ENCODE data around the gene PPEF1.

The PPEF1 gene

DNA sequence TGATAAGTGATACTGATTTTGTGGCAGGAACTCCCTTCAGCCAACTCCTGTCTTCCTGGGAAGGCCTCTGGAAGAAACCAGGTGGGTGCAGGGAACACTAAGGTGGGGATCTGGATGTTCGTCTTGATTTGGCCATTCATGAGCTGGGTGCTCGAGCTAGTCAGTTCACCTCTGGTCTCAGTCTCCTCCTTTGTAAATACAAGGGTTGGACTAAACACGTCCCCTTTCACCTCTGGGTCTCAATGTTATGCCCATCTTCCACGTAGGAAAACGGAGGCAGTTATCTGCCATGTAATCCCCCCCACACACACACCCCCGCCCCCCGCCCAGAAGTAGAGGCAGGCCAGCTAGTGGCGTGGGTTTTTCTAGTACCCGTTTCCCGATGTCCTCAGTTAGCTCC is 31.4 kb upstream of the PPEF1 start:
- Histone ChIP-seq H3K4me2 (ENCODE audit: low read length) (no peak overlapping the region), H3K79me2 (no peaks in the 10 kb centered on the region), H3K4me3 (ENCODE audit: low read depth, low read length) (no peak overlapping the region), H2AFZ (no peak overlapping the region), H3K27ac (no peak overlapping the region), H3K27me3 (ENCODE audit: control insufficient read depth, insufficient read depth, low read length) (no peaks in the 10 kb centered on the region), H3K4me1 (no peaks in the 10 kb centered on the region), H3K36me3 (ENCODE audit: control insufficient read depth, insufficient read depth, low read length) (no peaks in the 10 kb centered on the region), H3K9ac (no peak overlapping the region), H3K9me3 (ENCODE audit: control insufficient read depth, low read length) (no peaks in the 10 kb centered on the region)
- TF ChIP-seq, protein P1, sequence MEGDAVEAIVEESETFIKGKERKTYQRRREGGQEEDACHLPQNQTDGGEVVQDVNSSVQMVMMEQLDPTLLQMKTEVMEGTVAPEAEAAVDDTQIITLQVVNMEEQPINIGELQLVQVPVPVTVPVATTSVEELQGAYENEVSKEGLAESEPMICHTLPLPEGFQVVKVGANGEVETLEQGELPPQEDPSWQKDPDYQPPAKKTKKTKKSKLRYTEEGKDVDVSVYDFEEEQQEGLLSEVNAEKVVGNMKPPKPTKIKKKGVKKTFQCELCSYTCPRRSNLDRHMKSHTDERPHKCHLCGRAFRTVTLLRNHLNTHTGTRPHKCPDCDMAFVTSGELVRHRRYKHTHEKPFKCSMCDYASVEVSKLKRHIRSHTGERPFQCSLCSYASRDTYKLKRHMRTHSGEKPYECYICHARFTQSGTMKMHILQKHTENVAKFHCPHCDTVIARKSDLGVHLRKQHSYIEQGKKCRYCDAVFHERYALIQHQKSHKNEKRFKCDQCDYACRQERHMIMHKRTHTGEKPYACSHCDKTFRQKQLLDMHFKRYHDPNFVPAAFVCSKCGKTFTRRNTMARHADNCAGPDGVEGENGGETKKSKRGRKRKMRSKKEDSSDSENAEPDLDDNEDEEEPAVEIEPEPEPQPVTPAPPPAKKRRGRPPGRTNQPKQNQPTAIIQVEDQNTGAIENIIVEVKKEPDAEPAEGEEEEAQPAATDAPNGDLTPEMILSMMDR (IDR thresholded peaks at IDR 0.05): no peak

DNA sequence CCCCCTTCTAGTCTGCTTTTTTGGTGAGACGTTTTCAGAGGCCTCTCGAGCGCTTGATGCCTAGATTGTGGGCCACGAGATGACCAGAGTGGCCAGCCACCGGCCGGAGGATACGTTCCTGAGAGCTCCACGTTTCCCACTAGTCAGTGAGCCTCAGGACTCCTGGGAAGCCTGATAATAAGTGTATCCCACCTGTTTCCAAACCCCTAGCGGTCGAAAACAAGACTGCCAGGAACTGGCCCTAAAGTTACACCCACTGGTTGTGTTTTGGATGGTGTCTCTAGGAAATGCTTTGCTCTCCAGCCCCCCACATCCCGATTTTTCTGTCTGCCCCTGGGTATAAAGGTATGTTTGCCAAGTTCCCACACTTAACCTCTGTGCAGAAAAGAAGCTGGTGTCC is 31.0 kb upstream of the PPEF1 start:
- no peaks in the 10 kb centered on the region for H3K9me3 ChIP-seq (ENCODE audit: control insufficient read depth, low read length)
- H3K36me3 ChIP-seq (ENCODE audit: control insufficient read depth, insufficient read depth, low read length): no peaks in the 10 kb centered on the region
- H3K27ac ChIP-seq: no peak overlapping the region
- H2AFZ ChIP-seq: no peak overlapping the region
- no peaks in the 10 kb centered on the region for H3K27me3 ChIP-seq (ENCODE audit: control insufficient read depth, insufficient read depth, low read length)
- TF ChIP-seq, protein P1 (IDR thresholded peaks at IDR 0.05): no peak
- no peaks in the 10 kb centered on the region for H3K4me1 ChIP-seq
- H3K4me3 ChIP-seq (ENCODE audit: low read depth, low read length): no peak overlapping the region
- no peak overlapping the region for H3K4me2 ChIP-seq (ENCODE audit: low read length)
- no peaks in the 10 kb centered on the region for H3K79me2 ChIP-seq
- no peak overlapping the region for H3K9ac ChIP-seq

DNA sequence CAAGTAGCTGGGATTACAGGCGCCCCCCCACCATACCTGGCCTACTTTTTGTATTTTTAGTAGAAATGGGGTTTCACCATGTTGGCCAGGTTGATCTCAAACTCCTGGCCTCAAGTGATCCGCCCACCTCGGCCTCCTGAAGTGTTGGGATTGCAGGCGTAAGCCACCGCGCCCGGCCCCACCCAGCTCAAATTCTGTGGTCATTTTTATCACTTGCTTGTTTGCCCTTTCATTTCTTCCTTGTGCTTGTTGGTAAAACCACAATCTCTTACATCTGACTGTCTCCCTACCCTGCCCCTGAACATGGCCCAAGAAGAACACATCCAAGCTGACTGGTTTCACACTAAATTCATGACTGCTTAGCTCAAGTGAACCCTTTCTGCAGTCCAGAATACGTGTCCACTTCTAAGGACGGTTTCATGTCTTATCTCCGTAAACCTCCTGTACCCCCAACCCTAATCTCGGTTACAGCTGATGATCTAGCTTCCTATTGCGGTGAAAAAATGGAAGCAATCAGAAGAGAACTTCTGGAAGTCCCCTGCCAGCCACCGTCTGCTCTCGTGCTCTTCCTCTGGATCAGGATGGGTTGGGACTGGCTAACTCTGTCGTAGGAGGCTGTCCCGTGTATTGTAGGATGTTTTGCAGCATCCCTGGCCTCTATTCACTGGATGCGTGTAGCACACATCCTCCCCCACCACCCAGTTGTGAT is 30.1 kb upstream of the PPEF1 start:
- no peaks in the 10 kb centered on the region for H3K36me3 ChIP-seq (ENCODE audit: control insufficient read depth, insufficient read depth, low read length)
- no peak overlapping the region for H3K4me3 ChIP-seq (ENCODE audit: low read depth, low read length)
- H3K4me1 ChIP-seq: no peaks in the 10 kb centered on the region
- no peak overlapping the region for H3K9ac ChIP-seq
- no peaks in the 10 kb centered on the region for H3K9me3 ChIP-seq (ENCODE audit: control insufficient read depth, low read length)
- no peak overlapping the region for H3K4me2 ChIP-seq (ENCODE audit: low read length)
- H2AFZ ChIP-seq: no peak overlapping the region
- H3K27ac ChIP-seq: no peak overlapping the region
- H3K79me2 ChIP-seq: no peaks in the 10 kb centered on the region
- TF ChIP-seq, protein P1 (IDR thresholded peaks at IDR 0.05): no peak
- no peaks in the 10 kb centered on the region for H3K27me3 ChIP-seq (ENCODE audit: control insufficient read depth, insufficient read depth, low read length)

DNA sequence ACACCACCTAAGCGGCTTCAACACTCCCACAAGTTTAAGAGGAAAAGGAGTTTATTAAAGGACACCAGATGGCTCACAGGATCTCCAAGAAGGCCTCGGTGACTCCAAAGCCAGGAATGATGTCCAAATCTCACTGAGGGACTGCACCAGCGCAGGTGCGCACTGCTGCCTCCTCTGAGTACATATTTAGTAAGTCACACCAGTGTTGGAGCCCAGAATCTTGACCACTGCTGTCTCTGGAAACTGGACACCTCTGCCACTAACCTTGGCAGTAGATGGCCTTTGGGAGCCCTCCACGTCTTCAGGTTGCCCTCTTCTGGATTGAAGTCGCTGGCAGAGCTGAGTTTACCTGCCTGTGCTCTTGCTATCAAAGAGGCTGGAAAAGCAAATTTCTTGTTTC is 25.4 kb upstream of the PPEF1 start:
- H3K27ac ChIP-seq: no peak overlapping the region
- H2AFZ ChIP-seq: no peak overlapping the region
- no peaks in the 10 kb centered on the region for H3K4me1 ChIP-seq
- no peak overlapping the region for H3K9ac ChIP-seq
- H3K27me3 ChIP-seq (ENCODE audit: control insufficient read depth, insufficient read depth, low read length): no peaks in the 10 kb centered on the region
- H3K9me3 ChIP-seq (ENCODE audit: control insufficient read depth, low read length): no peaks in the 10 kb centered on the region
- no peak overlapping the region for H3K4me2 ChIP-seq (ENCODE audit: low read length)
- TF ChIP-seq, protein P1 (IDR thresholded peaks at IDR 0.05): no peak
- H3K4me3 ChIP-seq (ENCODE audit: low read depth, low read length): no peak overlapping the region
- H3K36me3 ChIP-seq (ENCODE audit: control insufficient read depth, insufficient read depth, low read length): no peaks in the 10 kb centered on the region
- H3K79me2 ChIP-seq: no peaks in the 10 kb centered on the region

DNA sequence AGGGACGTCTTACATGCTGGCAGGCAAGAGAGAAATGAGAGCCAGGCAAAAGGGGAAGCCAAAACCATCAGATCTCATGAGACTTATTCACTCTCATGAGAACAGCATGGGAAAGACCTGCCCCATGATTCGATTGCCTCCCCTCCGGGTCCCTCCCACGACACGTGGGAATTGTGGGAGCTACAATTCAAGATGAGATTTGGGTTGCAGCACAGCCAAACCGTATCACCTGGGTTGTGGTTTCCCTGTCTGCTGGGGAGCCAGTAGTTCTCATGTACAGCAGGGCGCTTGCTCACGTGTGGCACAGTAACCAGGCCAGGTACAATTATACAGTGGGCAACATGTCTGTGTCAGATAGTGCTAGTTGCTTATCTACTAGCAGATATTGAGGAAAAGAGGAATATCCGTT is 24.5 kb upstream of the PPEF1 start:
- no peak overlapping the region for H3K9ac ChIP-seq
- TF ChIP-seq, protein P1 (IDR thresholded peaks at IDR 0.05): no peak
- no peak overlapping the region for H2AFZ ChIP-seq
- H3K27me3 ChIP-seq (ENCODE audit: control insufficient read depth, insufficient read depth, low read length): no peaks in the 10 kb centered on the region
- H3K36me3 ChIP-seq (ENCODE audit: control insufficient read depth, insufficient read depth, low read length): no peaks in the 10 kb centered on the region
- no peak overlapping the region for H3K4me3 ChIP-seq (ENCODE audit: low read depth, low read length)
- no peaks in the 10 kb centered on the region for H3K9me3 ChIP-seq (ENCODE audit: control insufficient read depth, low read length)
- no peak overlapping the region for H3K4me2 ChIP-seq (ENCODE audit: low read length)
- H3K27ac ChIP-seq: no peak overlapping the region
- H3K4me1 ChIP-seq: no peaks in the 10 kb centered on the region
- no peaks in the 10 kb centered on the region for H3K79me2 ChIP-seq

All from parathyroid adenoma (tissue), 2 donors.